ENCODE data around the gene RANBP3.
"Not testable (repeated sequence)": the region's sequence is repeated elsewhere in the genome, so short reads cannot be mapped to it uniquely, and the experiment has no call there.

Gene RANBP3

GRCh38 chr19:5977785-5978605 lies at the start of gene RANBP3:
RANBP3 (minus strand) TSS chr19:5978140; CDS start chr19:5978082, 58 bp downstream.
- peak; percentile 95 for DNase-seq

- no peak for DNase-seq
These were observed 48.7 kb upstream of the RANBP3 start for GRCh38 chr19:6026390-6027227.

GRCh38 chr19:6024756-6025155 lies 46.8 kb upstream of the RANBP3 start:
- not testable (repeated sequence) for DNase-seq

- no peak for DNase-seq
These were observed 46.0 kb upstream of the RANBP3 start for GRCh38 chr19:6023936-6024335.

- DNase-seq: no peak
These were observed 45.2 kb upstream of the RANBP3 start for GRCh38 chr19:6023085-6023682.

GRCh38 chr19:6022570-6023064 lies 44.7 kb upstream of the RANBP3 start:
- no peak for DNase-seq

- no peak for DNase-seq
These were observed 44.1 kb upstream of the RANBP3 start for GRCh38 chr19:6021878-6022569.

- DNase-seq: no peak
These were observed 43.2 kb upstream of the RANBP3 start for GRCh38 chr19:6020972-6021805.

- no peak for DNase-seq
These were observed 42.4 kb upstream of the RANBP3 start for GRCh38 chr19:6020166-6020882.

- DNase-seq: no peak
These were observed 40.8 kb upstream of the RANBP3 start for GRCh38 chr19:6018786-6019185.

GRCh38 chr19:6017576-6017975 lies 39.6 kb upstream of the RANBP3 start:
- no peak for DNase-seq

- no peak for DNase-seq
These were observed 38.1 kb upstream of the RANBP3 start for GRCh38 chr19:6015841-6016545.

- DNase-seq: no peak
These were observed 36.7 kb upstream of the RANBP3 start for GRCh38 chr19:6014551-6015135.

GRCh38 chr19:6012426-6013170 lies 34.7 kb upstream of the RANBP3 start:
- no peak for DNase-seq

GRCh38 chr19:6011794-6012193 lies 33.9 kb upstream of the RANBP3 start:
- no peak for DNase-seq

GRCh38 chr19:6011206-6011605 lies 33.3 kb upstream of the RANBP3 start:
- no peak for DNase-seq

GRCh38 chr19:6010107-6010506 lies 32.2 kb upstream of the RANBP3 start:
- no peak for DNase-seq

GRCh38 chr19:6007866-6008265 lies 29.9 kb upstream of the RANBP3 start:
- DNase-seq: no peak

- no peak for DNase-seq
These were observed 29.0 kb upstream of the RANBP3 start for GRCh38 chr19:6006896-6007295.

All from NCI-H1417 treated with DMSO at 0.1 percent for 48 hours (cell line).